Body of pancreas (tissue), 4 donors: ENCODE measurements around the gene ATG4B.

ENCODE experiments used
- POLR2A ChIP-seq, 3 donors: fragments of 450-650 bp; IDR thresholded peaks; one replicate each; pipeline ENCODE4 v1.6.1; 2016; ENCODE audit warnings: antibody characterized with exemption in 3 of 3, mild to moderate bottlenecking in 2 of 3
- TF ChIP-seq, protein P1 (sequence below), 7 experiments: fragments of 450-650 bp in 4 of 7; fragments of 200-600 bp in 3 of 7; sonication (generic) in 3 of 7; IDR thresholded peaks; one replicate each; pipeline ENCODE4 v1.5.1; 2016 to 2019; ENCODE audit warnings: antibody characterized with exemption in 7 of 7

DNA sequence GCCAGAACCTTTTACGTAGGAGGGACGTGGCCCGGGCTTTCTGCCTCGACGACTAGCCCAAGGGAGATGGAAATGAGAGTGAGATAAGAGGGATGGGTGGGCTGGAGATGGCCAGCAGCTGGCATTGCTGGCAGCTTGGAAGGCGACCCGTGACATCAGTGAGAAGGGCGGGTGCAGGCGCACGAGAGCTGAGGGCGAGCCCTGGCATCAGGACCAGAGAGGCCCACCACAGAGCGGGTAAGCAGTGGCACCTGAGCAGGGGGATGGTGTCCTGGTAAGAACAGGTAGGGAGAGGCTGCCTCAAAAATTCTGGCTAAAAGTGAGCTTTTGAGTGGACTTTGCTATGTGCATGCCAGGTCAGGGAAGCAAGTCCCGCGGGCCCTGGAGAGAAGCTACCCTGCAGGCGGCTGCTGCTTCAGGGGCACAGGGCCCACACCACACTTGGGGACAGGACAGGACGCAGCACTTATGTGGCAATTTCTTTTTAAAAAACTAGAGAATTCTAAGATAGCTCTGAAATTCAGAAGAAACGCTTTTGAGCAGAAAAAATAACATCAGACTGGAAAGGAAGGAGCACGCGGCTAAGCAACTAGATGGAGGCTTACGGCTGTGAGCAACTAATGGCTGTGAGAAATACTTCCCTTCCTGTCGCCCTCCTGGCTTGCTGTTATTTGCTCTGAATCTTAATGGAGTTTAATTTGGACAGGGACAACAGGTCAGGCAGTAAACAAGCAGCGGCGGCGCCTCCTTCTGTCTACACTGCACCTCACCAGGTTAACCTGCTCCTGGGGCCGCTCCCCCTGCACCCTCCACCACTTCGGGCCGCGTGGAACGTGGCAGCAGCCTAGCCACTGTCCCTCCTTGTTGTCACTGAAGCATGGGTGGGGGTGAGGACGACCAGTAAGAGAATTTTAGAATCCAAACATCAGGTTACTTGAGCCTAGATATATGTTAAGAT, 21.0 kb upstream of the ATG4B start:
- TF ChIP-seq, protein P1, sequence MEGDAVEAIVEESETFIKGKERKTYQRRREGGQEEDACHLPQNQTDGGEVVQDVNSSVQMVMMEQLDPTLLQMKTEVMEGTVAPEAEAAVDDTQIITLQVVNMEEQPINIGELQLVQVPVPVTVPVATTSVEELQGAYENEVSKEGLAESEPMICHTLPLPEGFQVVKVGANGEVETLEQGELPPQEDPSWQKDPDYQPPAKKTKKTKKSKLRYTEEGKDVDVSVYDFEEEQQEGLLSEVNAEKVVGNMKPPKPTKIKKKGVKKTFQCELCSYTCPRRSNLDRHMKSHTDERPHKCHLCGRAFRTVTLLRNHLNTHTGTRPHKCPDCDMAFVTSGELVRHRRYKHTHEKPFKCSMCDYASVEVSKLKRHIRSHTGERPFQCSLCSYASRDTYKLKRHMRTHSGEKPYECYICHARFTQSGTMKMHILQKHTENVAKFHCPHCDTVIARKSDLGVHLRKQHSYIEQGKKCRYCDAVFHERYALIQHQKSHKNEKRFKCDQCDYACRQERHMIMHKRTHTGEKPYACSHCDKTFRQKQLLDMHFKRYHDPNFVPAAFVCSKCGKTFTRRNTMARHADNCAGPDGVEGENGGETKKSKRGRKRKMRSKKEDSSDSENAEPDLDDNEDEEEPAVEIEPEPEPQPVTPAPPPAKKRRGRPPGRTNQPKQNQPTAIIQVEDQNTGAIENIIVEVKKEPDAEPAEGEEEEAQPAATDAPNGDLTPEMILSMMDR (IDR thresholded peaks at IDR 0.05), result no peak
- no peak for TF ChIP-seq POLR2A (IDR thresholded peaks at IDR 0.05)
